DMS 273 (cell line): ENCODE data around the gene PRKG2.

ENCODE experiments used
- DNase-seq: peaks from one replicate; lab custom pipeline; 2025; ENCODE audit not compliant: unreplicated experiment; lab: John Stamatoyannopoulos, UW

Gene PRKG2

GRCh38 chr4:81162752-81163458 is 52.1 kb downstream of the PRKG2 start:
- DNase-seq, result no peak

- peak; percentile 12 for DNase-seq
Observed at GRCh38 chr4:81153714-81154323, 61.2 kb downstream of the PRKG2 start.

GRCh38 chr4:81152839-81153713 is 61.9 kb downstream of the PRKG2 start:
- no peak for DNase-seq

- no peak for DNase-seq
Observed at GRCh38 chr4:81149976-81150375, 65.0 kb downstream of the PRKG2 start.

- DNase-seq, result peak; percentile 52
Observed at GRCh38 chr4:81148576-81148975, 66.4 kb downstream of the PRKG2 start.

- peak; percentile 75 for DNase-seq
Observed at GRCh38 chr4:81146466-81146865, 68.6 kb downstream of the PRKG2 start.

GRCh38 chr4:81143183-81143582 is 71.8 kb downstream of the PRKG2 start:
- no peak for DNase-seq

- no peak for DNase-seq
Observed at GRCh38 chr4:81142744-81143143, 72.3 kb downstream of the PRKG2 start.

- no peak for DNase-seq
Observed at GRCh38 chr4:81137894-81138293, 77.1 kb downstream of the PRKG2 start.

- no peak for DNase-seq
Observed at GRCh38 chr4:81137446-81137845, 77.6 kb downstream of the PRKG2 start.

GRCh38 chr4:81136161-81136905 is 78.7 kb downstream of the PRKG2 start:
- no peak for DNase-seq

- DNase-seq, result no peak
Observed at GRCh38 chr4:81135501-81135900, 79.5 kb downstream of the PRKG2 start.

- no peak for DNase-seq
Observed at GRCh38 chr4:81131563-81131962, 83.5 kb downstream of the PRKG2 start.

GRCh38 chr4:81131066-81131465 is 84.0 kb downstream of the PRKG2 start:
- DNase-seq, result no peak

- no peak for DNase-seq
Observed at GRCh38 chr4:81130569-81130968, 84.5 kb downstream of the PRKG2 start.

- no peak for DNase-seq
Observed at GRCh38 chr4:81120055-81120454, 95.0 kb downstream of the PRKG2 start.

GRCh38 chr4:81118086-81118485 is 96.9 kb downstream of the PRKG2 start:
- DNase-seq, result no peak

GRCh38 chr4:81116566-81116965 is 98.5 kb downstream of the PRKG2 start:
- DNase-seq, result no peak

GRCh38 chr4:81113024-81113423 is 102.0 kb downstream of the PRKG2 start:
- no peak for DNase-seq

GRCh38 chr4:81109356-81109755 is 105.7 kb downstream of the PRKG2 start:
- DNase-seq, result no peak

GRCh38 chr4:81106150-81106549 is 108.9 kb downstream of the PRKG2 start:
- no peak for DNase-seq
